ENCODE data around the gene RNF150.
"Not testable (repeated sequence)": the region's sequence is repeated elsewhere in the genome, so short reads cannot be mapped to it uniquely, and the experiment has no call there.

The RNF150 gene

GRCh38 chr4:140810591-140811169 lies 322.6 kb downstream of the RNF150 start:
- not testable (repeated sequence) for FAIRE-seq
